ENCODE measurements around the gene CMTM8. TPM values are rescaled to one million over a fixed set of nuclear protein-coding genes. Genes with fewer than 3 reads are reported as not detected.
"Not testable (repeated sequence)": the region's sequence is repeated elsewhere in the genome, so short reads cannot be mapped to it uniquely, and the experiment has no call there.

Gene CMTM8, protein sequence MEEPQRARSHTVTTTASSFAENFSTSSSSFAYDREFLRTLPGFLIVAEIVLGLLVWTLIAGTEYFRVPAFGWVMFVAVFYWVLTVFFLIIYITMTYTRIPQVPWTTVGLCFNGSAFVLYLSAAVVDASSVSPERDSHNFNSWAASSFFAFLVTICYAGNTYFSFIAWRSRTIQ
- 1 to 10 TPM; 4.2 to 5.1 TPM for total RNA-seq

DNA sequence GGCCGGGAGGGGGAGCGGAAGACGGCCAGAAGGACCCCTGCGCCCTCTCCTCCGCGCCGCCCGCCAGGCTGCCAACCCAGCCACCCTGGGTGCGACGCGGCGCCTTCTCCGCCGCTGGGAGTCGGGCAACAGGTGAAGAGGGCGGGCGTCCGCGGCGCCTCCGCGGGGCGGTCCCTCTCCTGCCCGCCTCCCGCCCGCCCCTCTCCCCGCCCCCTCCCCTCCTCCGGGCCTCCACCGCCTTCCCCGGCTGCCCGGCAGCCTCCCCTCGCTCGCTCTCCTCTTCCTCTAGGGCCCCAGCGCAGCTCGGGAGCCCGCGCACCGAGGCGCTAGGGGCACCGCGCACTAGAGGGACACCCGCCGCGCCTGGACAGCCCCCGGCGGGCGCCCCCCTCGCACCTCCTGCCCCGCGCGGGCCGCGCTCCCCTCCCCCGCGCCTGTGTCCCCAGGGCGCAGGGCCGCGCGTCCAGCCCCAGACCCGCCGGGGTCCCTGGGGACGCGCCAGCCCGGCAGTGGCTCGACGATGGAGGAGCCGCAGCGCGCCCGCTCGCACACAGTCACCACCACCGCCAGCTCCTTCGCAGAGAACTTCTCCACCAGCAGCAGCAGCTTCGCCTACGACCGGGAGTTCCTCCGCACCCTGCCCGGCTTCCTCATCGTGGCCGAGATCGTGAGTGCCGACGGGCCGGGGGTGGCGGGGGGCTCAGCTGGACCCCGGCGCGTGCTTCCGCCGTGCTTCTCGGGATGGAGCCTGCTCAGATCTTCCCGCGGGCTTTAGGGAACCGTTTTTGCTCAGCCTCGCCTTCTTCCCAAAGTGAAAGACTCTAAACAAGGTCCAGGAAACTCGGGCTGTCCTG is at the start of gene CMTM8:
Gene CMTM8 (plus strand): TSS at position 228 of the 854 bp plus-strand sequence. CDS start 293 bp downstream, at position 521.
- ChIA-PET CTCF (interaction anchor here (1.0 to 2.2 kb wide), 3 partner anchors 18 to 57 kb away, joined by 3 to 7 read pairs (median 4); no protein-coding TSS in a partner anchor), POLR2A (no interaction called here)

DNA sequence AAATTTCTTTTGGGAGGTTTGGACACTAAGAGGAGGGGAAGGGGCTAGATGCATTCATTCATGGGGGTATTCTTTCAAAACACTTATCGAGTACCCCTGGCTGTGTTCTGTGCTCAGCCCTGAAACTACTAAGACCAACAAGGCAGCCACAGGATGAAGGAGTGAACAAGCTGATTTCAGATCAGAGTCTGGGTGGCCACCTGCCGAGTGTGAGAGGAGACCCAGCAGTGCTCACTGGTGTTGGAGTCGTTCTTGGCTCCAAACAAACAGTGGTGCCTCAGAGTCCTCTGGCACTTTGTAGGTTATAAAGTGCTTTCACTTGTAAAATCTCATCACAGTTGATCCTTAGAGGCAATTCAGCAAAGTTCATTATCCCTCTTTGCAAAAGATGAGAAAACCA is 48.8 kb upstream of the CMTM8 start:
- CTCF ChIA-PET = no interaction called here
- POLR2A ChIA-PET = no interaction called here

DNA sequence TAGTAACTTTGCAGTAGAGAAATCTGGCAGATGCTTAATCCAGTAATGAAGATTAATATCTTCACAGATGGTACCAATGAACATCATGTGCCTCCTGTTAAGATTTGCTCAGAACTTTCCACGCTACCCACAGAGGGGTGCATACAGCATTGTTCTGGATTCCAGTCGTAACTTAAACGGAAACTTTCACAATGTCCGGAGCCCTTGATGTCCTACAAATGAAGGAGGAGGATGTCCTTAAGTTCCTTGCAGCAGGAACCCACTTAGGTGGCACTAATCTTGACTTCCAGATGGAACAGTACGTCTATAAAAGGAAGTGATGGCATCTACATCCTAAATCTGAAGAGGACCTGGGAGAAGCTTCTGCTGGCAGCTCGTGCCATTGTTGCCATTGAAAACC is 47.9 kb upstream of the CMTM8 start:
- POLR2A ChIA-PET, CTCF ChIA-PET: not testable (repeated sequence)

DNA sequence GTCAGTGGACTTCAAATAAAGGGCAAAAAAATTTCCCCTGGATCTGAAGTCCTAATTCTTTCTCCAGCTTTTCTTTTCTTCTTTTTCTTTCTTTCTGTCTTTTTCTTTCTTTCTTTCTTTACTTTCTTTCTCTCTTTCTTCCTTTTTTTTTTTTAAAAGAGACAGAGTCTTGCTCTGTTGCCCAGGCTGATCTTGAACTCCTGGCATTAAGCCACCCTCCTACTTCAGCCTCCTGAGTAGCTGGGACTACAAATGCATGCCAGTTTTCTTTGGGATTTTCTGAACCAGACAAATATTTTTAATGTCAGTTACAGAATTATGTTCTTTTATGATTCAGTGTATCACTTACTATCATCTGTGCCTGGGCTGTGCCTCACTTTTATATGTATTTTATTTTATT is 45.4 kb upstream of the CMTM8 start:
- POLR2A ChIA-PET = no interaction called here
- CTCF ChIA-PET = interaction anchor here (0.5 kb wide), 1 partner anchor 125 kb away, joined by 3 read pairs; no protein-coding TSS in a partner anchor

DNA sequence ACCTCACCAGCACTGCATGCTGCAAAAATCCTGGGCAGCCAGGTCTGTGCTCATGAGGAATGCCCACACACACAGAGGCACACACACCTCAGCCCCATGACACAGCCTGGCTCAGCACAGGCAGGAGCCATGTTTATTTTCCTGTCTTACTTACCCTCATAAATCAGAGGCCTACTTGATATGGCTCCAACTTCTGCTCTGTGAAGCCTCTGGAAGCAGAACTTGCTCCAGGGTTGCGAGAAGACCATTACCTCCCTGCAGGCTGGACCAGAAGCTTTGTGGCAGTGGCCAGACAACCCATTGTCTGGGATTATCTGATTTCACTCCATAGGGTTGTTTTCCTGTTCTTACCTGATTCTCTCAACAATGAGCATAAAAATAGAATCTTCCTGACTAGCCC is 43.8 kb upstream of the CMTM8 start:
- ChIA-PET CTCF (no interaction called here), POLR2A (no interaction called here)

DNA sequence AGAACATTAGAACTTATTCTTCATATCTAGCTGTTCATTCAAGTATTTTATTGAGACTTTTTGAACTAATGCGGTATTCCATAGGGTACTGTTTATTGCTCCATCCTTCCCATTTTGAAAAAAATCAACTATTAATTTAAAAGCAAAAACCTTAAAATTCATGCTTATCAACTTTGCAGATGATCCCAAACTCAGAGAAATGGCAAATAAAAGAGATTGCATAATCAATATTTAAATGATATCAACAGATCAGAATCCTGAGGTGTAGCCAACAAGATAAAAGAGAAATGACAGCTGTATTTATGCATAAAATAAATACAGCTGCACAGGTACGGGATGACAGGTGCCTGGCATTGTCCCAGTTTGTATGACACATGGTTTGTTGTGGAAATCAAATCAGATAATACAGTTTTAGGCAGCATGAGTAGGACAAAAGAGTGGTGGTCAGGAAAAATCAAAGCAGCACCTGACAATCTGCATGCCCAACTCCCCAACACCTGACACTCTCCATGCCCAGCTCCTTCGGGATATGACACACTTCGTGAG is 42.4 kb upstream of the CMTM8 start:
- CTCF ChIA-PET = no interaction called here

DNA sequence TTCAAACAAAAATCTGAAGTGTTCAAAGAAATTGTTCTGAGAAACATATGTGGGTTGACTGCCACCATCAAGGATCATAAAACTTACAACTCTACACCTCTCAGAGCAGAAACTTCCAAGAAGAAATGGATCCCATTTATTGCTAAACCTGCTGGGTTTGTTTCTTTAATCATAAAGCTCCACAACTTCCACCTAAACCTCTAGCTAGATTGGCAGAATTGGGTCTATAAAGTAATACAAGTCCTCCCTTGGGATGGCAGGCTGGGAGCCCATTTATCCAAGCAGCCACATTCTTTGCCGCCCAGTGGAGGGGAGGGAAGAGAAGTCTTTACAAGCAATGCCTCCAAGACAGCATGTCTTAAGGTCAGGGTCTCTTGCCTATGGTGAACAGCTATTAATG is 40.5 kb upstream of the CMTM8 start:
- ChIA-PET POLR2A (no interaction called here), CTCF (no interaction called here)

More for the DNA sequence above, 42.4 kb upstream of the CMTM8 start:
- POLR2A ChIA-PET = no interaction called here

DNA sequence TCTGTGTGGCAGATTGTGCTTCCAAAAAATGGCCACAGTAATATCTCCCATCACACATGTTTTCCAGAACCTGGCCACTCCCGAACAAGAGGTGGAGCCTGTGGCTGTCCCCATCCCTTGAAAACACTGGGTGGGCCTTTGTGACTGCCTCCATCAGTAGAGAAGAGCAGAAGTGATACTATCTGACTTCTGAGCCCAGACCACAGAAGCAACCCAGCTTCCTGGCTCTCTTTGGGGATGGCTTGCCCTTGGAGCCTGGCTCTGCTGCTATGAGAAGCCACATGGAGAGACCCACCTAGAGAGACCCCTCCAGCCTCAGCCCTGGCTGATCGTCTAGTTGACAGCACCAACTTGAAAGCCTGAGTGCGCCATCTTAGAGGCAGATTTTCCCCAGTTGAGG is 39.8 kb upstream of the CMTM8 start:
- CTCF ChIA-PET = no interaction called here
- POLR2A ChIA-PET = no interaction called here

DNA sequence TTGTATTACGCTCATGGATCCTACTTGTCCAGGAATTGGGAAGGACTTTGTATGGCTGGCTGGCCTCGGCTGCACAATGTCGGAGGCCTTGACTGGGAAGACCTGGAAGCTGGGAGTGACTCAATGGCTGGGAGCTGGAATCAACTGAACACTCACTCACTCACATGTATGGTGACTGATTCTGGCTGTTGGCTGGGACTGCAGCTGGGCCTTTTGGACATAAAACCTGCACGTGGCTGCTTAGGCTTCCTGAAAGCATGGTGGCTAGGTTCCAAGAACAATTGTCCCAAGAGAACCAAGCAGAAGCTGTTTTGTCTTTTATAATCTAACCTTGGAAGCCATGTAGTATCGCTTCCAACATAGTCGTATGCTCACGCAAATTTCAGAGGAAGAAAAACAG is 38.0 kb upstream of the CMTM8 start:
- POLR2A ChIA-PET = no interaction called here
- CTCF ChIA-PET = no interaction called here

DNA sequence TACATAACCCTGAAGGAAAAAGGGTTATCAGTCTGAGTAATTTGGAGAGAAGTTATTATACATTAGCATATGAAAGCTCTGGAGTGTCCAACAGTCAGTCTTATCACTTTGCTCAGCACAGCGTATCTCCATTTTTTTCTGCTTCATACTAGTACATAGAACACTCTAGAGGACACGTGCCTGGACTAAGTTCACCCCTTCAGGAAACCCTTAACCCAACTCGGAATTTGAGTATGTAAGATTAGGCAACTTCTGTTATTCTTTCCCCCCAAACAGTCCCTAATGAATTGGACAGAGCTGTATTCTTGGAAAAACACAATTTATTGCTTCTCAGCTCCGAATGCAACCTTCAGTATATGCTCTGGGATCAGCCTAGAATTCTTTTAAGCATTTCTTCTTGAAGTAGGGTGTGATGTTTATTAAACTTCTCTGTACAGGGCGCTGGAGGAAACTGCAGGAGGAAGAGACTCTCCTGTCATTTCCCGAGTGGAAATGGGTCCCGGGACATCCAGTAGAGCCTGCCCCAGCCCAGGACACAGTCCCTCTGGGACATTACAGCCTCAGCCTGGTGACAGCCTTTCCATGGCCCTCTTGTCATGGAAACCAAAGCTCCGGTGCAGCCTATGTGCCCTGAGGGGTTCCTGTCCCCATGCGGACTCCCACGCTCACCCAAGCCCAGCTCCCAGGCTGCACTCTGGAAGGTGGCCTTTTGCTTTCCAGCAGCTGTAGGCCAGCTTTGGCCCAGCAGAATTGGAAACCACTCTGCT is 37.3 kb upstream of the CMTM8 start:
- ChIA-PET POLR2A (no interaction called here), CTCF (no interaction called here)

DNA sequence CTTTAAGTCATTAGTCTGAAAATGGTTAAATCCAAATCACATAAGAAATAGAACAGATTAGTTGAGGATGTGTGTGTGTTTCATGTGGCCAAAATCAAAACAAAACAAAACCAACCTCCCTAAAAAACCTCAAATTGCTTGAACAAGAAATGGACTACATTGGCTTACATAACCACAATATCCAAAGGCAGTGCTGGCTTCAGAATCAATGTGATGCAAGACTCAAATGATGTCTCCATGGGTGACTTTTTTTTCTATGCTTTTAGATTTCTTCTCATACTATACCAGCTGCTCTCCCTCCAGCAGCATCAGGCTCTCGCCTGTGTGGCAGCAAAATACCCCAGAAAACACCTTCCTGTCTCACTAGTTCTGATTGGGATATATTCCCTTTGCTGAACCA is 36.0 kb upstream of the CMTM8 start:
- POLR2A ChIA-PET = no interaction called here

DNA sequence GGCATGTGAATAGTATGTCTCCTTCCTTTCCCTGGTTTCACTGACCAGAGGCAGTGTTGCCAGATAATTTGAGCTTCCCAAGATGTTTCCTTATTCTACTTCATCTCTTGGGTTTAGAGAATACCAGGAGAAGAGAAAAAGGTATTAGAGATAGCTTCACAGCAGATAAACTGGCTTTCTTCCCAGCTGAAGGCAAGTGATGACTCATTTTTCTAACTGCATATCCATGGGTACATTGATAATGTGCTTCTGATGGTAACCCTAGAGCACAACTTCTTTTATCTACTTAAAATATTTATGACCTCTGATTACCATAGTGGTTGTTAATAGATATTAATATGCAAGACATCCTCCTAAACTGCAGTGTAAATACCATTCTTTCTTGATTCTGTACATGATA is 34.6 kb upstream of the CMTM8 start:
- ChIA-PET CTCF (no interaction called here), POLR2A (no interaction called here)

More for the DNA sequence above, 36.0 kb upstream of the CMTM8 start:
- CTCF ChIA-PET = no interaction called here

DNA sequence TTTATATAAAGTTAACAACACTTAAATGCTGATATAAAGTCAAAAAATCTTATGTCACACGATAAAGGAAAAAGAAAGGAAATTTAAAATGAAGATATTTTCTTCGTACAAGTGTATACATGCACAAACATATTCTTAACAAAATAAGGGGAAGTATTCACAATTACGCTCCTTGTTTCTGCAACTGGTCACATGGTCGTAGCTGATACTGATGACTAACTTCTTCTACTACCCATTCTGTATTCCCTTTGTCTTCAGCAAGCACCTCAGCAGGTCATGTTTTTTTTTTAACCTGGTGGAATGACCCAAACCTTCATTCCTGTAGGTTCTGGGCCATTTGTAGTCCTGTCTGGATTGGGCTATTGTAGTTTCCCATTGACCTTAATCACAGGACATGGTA is 30.0 kb upstream of the CMTM8 start:
- POLR2A ChIA-PET = no interaction called here
- CTCF ChIA-PET = no interaction called here

DNA sequence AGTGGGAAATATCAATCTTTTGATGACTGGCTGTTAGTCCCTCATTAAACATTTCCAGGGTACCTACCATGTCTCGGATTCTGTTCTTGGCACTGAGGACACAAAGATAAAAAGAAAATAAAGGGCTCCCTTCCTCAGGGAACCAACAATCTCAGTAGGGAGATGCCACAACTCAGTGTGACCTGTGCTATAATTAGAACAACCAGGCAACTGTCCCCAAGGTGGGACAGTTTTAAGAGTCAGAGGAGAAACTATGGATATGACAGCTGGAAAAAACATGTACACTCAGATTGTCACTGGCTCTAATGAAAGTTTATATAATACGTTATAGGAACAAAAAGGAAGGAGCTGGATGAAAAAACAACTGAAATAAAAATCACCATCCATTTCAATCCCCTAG is 23.3 kb upstream of the CMTM8 start:
- ChIA-PET POLR2A (no interaction called here), CTCF (no interaction called here)

DNA sequence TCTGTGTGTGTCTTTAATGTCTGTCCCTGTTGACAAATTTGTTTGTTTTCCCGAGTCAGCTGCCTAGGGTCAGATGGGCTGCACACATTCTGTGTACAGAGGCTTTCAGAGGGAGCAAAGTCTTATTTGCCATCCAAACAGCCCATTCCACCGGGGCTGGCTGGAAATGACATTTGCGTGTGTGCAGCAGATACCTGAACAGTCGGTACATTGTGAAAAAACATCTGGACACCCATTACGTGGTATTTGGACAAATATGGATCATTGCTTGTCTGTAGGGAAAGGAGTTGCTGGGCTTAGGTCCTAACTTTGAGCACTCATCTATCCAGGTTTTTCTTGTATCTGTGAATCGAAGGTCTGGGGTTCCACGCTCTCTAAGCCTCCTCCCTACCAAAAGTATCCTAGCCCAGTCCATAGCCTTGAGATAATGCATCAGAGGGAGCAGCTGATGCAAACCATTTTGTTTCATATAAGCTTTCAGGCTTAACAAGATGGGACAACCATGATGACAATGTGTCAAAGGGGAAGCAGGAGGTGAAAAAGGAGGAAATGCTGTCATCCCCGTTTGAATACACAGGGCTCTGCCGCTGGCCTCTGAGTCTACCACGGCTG is 22.2 kb upstream of the CMTM8 start:
- ChIA-PET CTCF (no interaction called here), POLR2A (no interaction called here)

DNA sequence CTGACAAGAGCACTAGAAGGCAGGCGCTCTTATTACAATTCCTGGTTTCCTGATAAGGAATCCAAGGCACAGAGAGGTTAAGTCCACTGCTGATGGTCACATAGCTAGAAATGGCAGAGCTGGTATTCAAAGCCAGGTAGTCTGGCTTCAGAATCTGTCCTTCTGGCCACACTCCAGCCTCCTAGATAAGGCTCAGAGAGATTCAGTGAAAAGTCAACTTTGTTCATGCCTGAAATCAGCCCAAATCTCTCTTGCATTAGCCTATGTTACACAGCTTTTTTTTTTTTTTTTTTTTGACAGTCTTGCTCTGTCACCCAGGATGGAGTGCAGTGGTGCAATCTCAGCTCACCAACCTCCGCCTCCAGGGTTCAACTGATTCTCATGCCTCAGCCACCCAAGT is 21.1 kb upstream of the CMTM8 start:
- CTCF ChIA-PET = no interaction called here
- POLR2A ChIA-PET = no interaction called here

DNA sequence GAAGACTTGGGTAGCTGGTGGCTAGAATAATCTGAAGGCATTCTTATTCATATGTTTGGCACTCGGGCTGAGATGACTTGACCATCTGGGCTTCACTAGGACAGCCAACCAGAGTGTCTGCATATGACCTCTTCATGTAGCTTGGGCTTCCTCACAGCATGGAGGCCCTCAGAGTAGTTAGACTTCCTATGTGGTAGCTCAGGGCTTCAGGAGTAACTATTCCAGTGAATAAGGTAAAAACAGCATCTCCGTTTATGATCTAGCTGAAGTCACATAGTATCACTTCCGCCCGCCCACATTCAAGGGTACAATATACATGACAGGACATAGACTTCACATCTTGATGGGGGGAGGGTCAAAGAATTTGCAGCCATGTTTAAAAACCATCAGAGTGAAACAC is 18.9 kb upstream of the CMTM8 start:
- ChIA-PET CTCF (no interaction called here), POLR2A (no interaction called here)

DNA sequence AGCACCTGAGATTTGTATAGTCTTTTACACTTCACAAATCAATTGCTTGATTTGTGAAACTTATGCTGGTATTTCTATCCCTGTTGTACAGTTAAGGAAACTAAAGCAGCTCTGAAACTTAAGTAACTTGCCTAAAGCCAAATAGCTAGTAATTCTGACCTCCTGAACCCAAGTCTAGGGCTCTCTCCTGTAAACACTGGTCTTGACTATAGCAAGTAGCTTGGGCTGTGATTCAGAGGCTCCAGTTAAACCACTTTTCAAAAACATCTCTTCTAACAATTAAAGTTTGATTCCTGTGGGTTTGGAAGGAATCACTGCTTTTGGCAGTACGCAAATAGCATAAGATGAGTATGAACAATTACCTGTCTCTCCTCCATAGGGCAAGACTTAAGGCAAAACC is 18.5 kb upstream of the CMTM8 start:
- CTCF ChIA-PET = no interaction called here
- POLR2A ChIA-PET = no interaction called here

DNA sequence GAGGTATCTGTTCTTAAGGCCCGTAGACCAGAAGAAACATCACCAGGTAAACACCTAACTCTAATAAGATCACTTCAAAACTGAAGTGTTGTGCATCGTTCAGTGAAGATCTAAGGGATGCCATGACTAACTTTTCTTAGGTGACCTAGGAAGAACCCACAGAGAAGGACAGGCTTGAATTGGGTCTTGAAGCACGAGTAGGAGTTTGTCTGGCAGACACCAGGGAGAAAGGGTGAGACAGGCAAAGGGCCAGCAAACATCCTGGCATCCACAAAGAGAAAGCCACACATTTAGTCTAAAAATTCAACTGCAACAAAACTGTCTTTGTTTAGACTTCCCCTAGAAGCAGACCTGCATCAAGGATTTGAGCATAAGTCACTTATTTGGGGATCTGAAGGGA is 15.5 kb upstream of the CMTM8 start:
- ChIA-PET CTCF (no interaction called here), POLR2A (no interaction called here)

DNA sequence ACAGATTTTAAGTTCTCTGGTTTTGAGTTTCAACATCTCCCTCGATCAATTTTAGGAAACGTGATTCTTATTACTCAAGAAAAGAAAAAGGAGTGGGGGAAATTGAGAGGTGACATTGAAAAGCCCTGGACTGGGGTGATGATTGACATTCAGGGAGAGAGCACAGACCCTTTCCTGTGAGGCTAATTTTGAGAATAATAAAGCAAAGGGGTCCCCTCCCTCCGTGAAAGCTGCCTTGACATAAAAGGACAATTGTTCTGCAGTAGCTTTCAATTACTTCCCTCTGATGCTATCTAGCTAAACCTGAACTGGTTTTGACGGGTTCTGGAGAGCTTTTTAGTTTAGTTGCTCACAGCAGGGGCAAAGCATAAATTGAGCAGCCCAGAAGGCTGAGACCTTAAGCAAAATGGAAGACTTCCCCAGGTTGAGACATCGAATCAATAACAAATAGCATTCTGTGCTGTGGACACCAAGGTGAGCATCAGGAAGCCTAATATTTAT is 14.4 kb upstream of the CMTM8 start:
- ChIA-PET POLR2A (no interaction called here), CTCF (no interaction called here)
